Aorta (tissue), 5 donors: ENCODE results near the gene DPP6. TPM values are rescaled to one million over a fixed set of nuclear protein-coding genes. Genes with fewer than 3 reads are reported as not detected.

Experiments
- ATAC-seq: fragments of 200-7000 bp; cut with Tn5 transposase; one replicate; pipeline ENCODE4 v1.9.1; 2022; ENCODE audit warnings: moderate library complexity; ENCODE audit not compliant: low FRiP score
- DNase-seq, 2 donors: peaks; one replicate each; pipeline ENCODE4 v3.0.0-alpha.2; 2020
- H3K27ac ChIP-seq, 2 donors: one replicate each; pipeline ENCODE4 v1.5.1; 2013; ENCODE audit warnings: low read length in 2 of 2, mild to moderate bottlenecking in 2 of 2, moderate library complexity in 2 of 2, control low read depth in 1 of 2, inconsistent platforms in 1 of 2, low read depth in 1 of 2
- H3K27me3 ChIP-seq, 2 donors: one replicate each; pipeline ENCODE4 v1.6.1; 2013; ENCODE audit warnings: control low read depth in 1 of 2, low read length in 1 of 2, mild to moderate bottlenecking in 1 of 2, moderate library complexity in 1 of 2; ENCODE audit not compliant: insufficient read depth in 2 of 2, control insufficient read depth in 1 of 2
- H3K36me3 ChIP-seq, 2 donors: one replicate each; pipeline ENCODE4 v1.6.1; 2013; ENCODE audit warnings: control low read depth in 1 of 2, low read length in 1 of 2, mild to moderate bottlenecking in 1 of 2; ENCODE audit not compliant: insufficient read depth in 2 of 2, control insufficient read depth in 1 of 2
- H3K4me1 ChIP-seq, 2 donors: one replicate each; pipeline ENCODE4 v1.6.1; 2013; ENCODE audit warnings: low read length in 2 of 2, control low read depth in 1 of 2, mild to moderate bottlenecking in 1 of 2, moderate library complexity in 1 of 2; ENCODE audit not compliant: insufficient read depth in 2 of 2, control insufficient read depth in 1 of 2
- H3K4me3 ChIP-seq, 2 donors: one replicate each; pipeline ENCODE4 v1.5.1; 2013; ENCODE audit warnings: low read length in 2 of 2, control low read depth in 1 of 2, mild to moderate bottlenecking in 1 of 2
- H3K9me3 ChIP-seq: one replicate; pipeline ENCODE4 v1.6.1; 2013; ENCODE audit warnings: mild to moderate bottlenecking, low read length; ENCODE audit not compliant: control insufficient read depth
- WGBS, 2 donors: extraction: QIAGEN DNeasy Blood & Tissue Kit; methylation state at CpG; one replicate each; pipeline ENCODE4 v1.1.7; 2013; 5-methylcytosine and 5-hydroxymethylcytosine counted together
- intact Hi-C, 2 donors: fragments of 100-400 bp; cut with DNase I; formaldehyde crosslinking; loops; one replicate each; pipeline versions ENCODE4 v1.14.2 to v1.15.0; 2022
- polyA plus RNA-seq, 2 donors: library from polyadenylated mRNA; stranded (reverse); fragments of 200-250 nt; gene quantifications; one replicate each; pipeline ENCODE4 v1.2.3, GENCODE V29; 2013
- total RNA-seq, 2 donors: library from RNA; stranded (reverse); fragmentation: NEBNext Ultra II Directional; extraction: Animal tissue kit (Norgen Biotek cat#: 25700); gene quantifications; one replicate each; pipeline ENCODE4 v1.2.1, GENCODE V29; 2021
- donor health status: healthy with polysubstance abuse.
- donor health status: Bipolar disorder and iron deficiency.
- donor health status: DM: no; HTN: no; CAD: no.
- donor health status: DM: no; HTN: no; CAD: no.
- donor health status: DM: yes; HTN: yes; CAD: no.

The DPP6 gene
- total and polyA plus RNA-seq, 4 donors: 0.69 TPM; not detected in 3

- Histone ChIP-seq H3K36me3 (no peaks in the 10 kb centered on the region), H3K4me3 (no peak overlapping the region), H3K9me3 (no peaks in the 10 kb centered on the region), H3K4me1 (no peaks in the 10 kb centered on the region), H3K27me3 (no peaks in the 10 kb centered on the region), H3K27ac (no peak overlapping the region)
- DNase-seq (no peak), ATAC-seq (no peak)
- intact Hi-C loops: no loop called here
- 58 to 60% methylated on average over 14 of the region's 14 CpGs for WGBS, 2 donors
These were observed 851.0 kb downstream of the DPP6 start for GRCh38 chr7:154903083-154903731.

DNA sequence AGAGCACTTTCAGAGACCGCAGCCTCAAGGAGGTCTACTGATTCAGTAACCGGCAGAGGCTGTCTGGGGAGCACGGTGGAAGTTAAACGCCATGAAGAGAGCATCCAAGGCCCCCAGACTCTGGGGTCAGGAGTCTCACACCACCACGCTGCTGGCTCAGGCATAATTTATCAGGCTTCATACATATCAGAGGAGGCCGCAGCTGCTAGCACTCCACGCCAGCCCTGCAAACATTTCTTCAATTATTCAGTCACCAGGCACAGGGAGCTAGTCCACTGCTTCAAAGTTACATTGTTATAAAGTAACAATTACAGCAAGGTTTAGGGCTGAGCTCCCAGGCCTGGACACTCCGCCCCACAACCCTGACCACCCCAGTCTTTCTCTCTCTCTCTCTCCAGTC lies 852.9 kb downstream of the DPP6 start:
- Histone ChIP-seq H3K4me3 (no peak overlapping the region), H3K27me3 (no peaks in the 10 kb centered on the region), H3K27ac (no peak overlapping the region), H3K4me1 (no peaks in the 10 kb centered on the region), H3K36me3 (no peaks in the 10 kb centered on the region), H3K9me3 (no peaks in the 10 kb centered on the region)
- ATAC-seq (no peak), DNase-seq (no peak)
- intact Hi-C loops: no loop called here
- WGBS, 2 donors: 80 to 82% methylated on average over 8 of the region's 8 CpGs

- H3K27ac ChIP-seq: no peak overlapping the region
- H3K4me3 ChIP-seq: no peak overlapping the region
- no peaks in the 10 kb centered on the region for H3K27me3 ChIP-seq
- ATAC-seq (no peak), DNase-seq (peak in 1 of 2 donors; percentile 36)
- H3K9me3 ChIP-seq: no peaks in the 10 kb centered on the region
- intact Hi-C loops: no loop called here
- no peaks in the 10 kb centered on the region for H3K36me3 ChIP-seq
- no peaks in the 10 kb centered on the region for H3K4me1 ChIP-seq
- 81 to 83% methylated on average over 8 of the region's 8 CpGs for WGBS, 2 donors
These were observed 853.4 kb downstream of the DPP6 start for GRCh38 chr7:154905615-154906014.

DNA sequence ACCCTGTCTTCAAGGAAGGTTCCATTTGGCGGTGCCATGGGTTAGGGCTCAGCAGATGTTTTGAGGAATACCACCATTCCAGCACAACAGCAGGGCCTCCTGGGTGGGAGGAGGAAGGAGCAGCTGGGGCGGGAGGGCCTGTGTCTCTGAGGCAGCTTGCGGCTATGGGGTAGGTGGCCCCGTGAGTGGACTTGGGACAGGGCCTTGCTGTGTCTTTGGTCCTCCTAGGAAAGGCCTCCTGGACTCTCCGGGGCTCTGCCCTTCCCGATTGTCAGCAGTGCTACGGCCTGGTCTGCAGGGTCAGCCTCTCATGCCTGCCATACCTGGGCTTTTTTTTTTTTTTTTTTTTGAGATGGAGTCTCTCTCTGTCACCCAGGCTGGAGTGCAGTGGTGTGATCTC lies 854.0 kb downstream of the DPP6 start:
- ATAC-seq: no peak
- DNase-seq: peak in 1 of 2 donors; percentile 65
- H3K4me1 ChIP-seq: no peaks in the 10 kb centered on the region
- no peaks in the 10 kb centered on the region for H3K27me3 ChIP-seq
- WGBS, 2 donors: 85 to 96% methylated on average over 7 of the region's 7 CpGs
- no peak overlapping the region for H3K4me3 ChIP-seq
- H3K9me3 ChIP-seq: no peaks in the 10 kb centered on the region
- intact Hi-C loops: no loop called here
- H3K36me3 ChIP-seq: no peaks in the 10 kb centered on the region
- no peak overlapping the region for H3K27ac ChIP-seq

DNA sequence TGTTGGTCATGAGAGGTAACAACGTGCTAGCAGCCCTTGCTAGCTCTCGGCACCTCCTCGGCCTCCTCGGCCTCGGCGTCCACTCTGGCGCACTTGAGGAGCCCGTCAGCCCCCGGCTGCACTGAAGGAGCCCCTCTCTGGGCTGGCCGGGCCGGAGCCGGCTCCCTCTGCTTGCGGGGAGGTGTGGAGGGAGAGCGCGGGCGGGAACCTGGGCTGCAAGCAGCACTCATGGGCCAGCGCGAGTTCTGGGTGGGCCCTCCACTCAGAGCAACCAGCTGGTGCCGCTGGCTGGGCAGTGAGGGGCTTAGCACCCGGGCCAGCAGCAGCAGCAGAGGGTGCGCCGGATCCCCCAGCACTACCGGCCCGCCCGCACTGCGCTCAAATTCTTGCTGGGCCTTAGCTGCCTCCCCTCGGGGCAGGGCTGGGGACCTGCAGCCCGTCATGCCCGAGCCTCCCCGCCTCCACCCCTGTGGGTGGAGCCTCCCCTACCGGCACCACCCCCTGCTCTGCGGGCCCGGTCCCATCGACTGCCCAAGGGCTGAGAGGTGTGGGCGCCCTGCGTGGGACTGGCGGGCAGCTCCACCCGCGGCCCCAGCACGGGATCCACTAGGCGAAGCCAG lies 854.6 kb downstream of the DPP6 start:
- Histone ChIP-seq H3K27me3 (no peaks in the 10 kb centered on the region), H3K4me3 (no peak overlapping the region), H3K9me3 (no peaks in the 10 kb centered on the region), H3K4me1 (no peaks in the 10 kb centered on the region), H3K27ac (no peak overlapping the region), H3K36me3 (no peaks in the 10 kb centered on the region)
- ATAC-seq (no peak), DNase-seq (peak in 1 of 2 donors; percentile 70)
- intact Hi-C loops: no loop called here
- 90 to 96% methylated on average over 41 of the region's 41 CpGs for WGBS, 2 donors

GRCh38 chr7:154907651-154908620 lies 855.7 kb downstream of the DPP6 start:
- intact Hi-C loops: no loop called here
- no peak for ATAC-seq
- Histone ChIP-seq H3K4me1 (no peaks in the 10 kb centered on the region), H3K27ac (no peak overlapping the region), H3K27me3 (no peaks in the 10 kb centered on the region), H3K9me3 (no peaks in the 10 kb centered on the region), H3K36me3 (no peaks in the 10 kb centered on the region), H3K4me3 (no peak overlapping the region)
- peak in 1 of 2 donors; percentile 44 for DNase-seq
- 70 to 74% methylated on average over 21 of the region's 21 CpGs for WGBS, 2 donors

GRCh38 chr7:154909241-154910105 lies 857.3 kb downstream of the DPP6 start:
- Histone ChIP-seq H3K4me1 (no peaks in the 10 kb centered on the region), H3K4me3 (no peak overlapping the region), H3K27me3 (no peaks in the 10 kb centered on the region), H3K36me3 (no peaks in the 10 kb centered on the region), H3K9me3 (no peaks in the 10 kb centered on the region), H3K27ac (no peak overlapping the region)
- intact Hi-C loops: loop anchor here (5.0 kb wide), 2 partner anchors 43 to 433 kb away; no protein-coding TSS in a partner anchor
- ATAC-seq (no peak), DNase-seq (peak in 1 of 2 donors; percentile 73)
- 75% methylated on average over 26 of the region's 26 CpGs for WGBS, 2 donors

DNA sequence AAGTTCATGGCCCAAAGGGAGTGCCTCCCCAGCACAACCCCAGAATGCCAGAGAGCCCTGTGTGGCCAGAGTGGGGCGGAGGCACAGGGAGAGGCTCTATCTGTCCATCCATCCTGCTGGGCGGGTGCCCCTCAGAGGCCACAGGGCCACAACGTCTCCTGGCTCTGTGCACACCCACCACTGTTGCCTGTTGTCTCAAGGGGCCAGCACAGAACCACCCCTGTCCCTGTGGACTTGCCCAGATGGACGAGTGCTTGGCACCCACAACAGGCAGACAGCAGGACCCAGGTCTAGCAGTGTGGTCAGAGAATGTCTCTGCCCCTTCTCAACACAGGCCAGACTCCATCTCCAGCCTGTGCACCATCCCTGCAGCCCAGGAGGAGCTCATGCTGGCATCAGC lies 857.9 kb downstream of the DPP6 start:
- WGBS, 2 donors: 70 to 78% methylated on average over 4 of the region's 4 CpGs
- H3K4me3 ChIP-seq: no peak overlapping the region
- no peak for DNase-seq
- H3K27ac ChIP-seq: no peak overlapping the region
- intact Hi-C loops: loop anchor here (5.0 kb wide), 2 partner anchors 42 to 432 kb away; no protein-coding TSS in a partner anchor
- H3K9me3 ChIP-seq: no peaks in the 10 kb centered on the region
- no peaks in the 10 kb centered on the region for H3K4me1 ChIP-seq
- no peak for ATAC-seq
- no peaks in the 10 kb centered on the region for H3K27me3 ChIP-seq
- no peaks in the 10 kb centered on the region for H3K36me3 ChIP-seq
